Measurements from ENCODE around the gene PDZD8. TPM values are rescaled to one million over a fixed set of nuclear protein-coding genes. Genes with fewer than 3 reads are reported as not detected.

Gene PDZD8
- total and polyA plus RNA-seq, 9 donors: 8.0 to 49.6 (median 35.6) TPM

- DNase-seq: no peak
- TF ChIP-seq, protein P1, sequence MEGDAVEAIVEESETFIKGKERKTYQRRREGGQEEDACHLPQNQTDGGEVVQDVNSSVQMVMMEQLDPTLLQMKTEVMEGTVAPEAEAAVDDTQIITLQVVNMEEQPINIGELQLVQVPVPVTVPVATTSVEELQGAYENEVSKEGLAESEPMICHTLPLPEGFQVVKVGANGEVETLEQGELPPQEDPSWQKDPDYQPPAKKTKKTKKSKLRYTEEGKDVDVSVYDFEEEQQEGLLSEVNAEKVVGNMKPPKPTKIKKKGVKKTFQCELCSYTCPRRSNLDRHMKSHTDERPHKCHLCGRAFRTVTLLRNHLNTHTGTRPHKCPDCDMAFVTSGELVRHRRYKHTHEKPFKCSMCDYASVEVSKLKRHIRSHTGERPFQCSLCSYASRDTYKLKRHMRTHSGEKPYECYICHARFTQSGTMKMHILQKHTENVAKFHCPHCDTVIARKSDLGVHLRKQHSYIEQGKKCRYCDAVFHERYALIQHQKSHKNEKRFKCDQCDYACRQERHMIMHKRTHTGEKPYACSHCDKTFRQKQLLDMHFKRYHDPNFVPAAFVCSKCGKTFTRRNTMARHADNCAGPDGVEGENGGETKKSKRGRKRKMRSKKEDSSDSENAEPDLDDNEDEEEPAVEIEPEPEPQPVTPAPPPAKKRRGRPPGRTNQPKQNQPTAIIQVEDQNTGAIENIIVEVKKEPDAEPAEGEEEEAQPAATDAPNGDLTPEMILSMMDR (IDR thresholded peaks at IDR 0.05): no peak
- TF ChIP-seq EP300 (IDR thresholded peaks at IDR 0.05) (no peak), POLR2A (IDR thresholded peaks at IDR 0.05) (no peak)
- Histone ChIP-seq H3K27ac (no peak overlapping the region), H3K27me3 (no peaks in the 10 kb centered on the region), H3K4me1 (ENCODE audit: insufficient read depth) (peaks cover 2% of the 10 kb centered on the region), H3K36me3 (no peaks in the 10 kb centered on the region), H3K4me3 (no peak overlapping the region), H3K9me3 (no peaks in the 10 kb centered on the region)
- WGBS, 3 donors: 89 to 95% (median 95%) methylated on average over 3 of the region's 3 CpGs
- intact Hi-C loops (cut with DNase I): no loop called here
These were observed 103.8 kb downstream of the PDZD8 start for GRCh38 chr10:117271427-117271826.

GRCh38 chr10:117268907-117269306, 106.3 kb downstream of the PDZD8 start:
- TF ChIP-seq, protein P1 (IDR thresholded peaks at IDR 0.05): no peak
- no peak for TF ChIP-seq POLR2A (IDR thresholded peaks at IDR 0.05)
- no peak for TF ChIP-seq EP300 (IDR thresholded peaks at IDR 0.05)
- H3K27me3 ChIP-seq: no peaks in the 10 kb centered on the region
- DNase-seq: no peak
- H3K9me3 ChIP-seq: no peaks in the 10 kb centered on the region
- 94 to 96% (median 95%) methylated on average over 2 of the region's 2 CpGs for WGBS, 3 donors
- intact Hi-C loops (cut with DNase I): no loop called here
- H3K27ac ChIP-seq: no peak overlapping the region
- no peak overlapping the region for H3K4me3 ChIP-seq
- H3K36me3 ChIP-seq: no peaks in the 10 kb centered on the region
- peaks cover 2% of the 10 kb centered on the region for H3K4me1 ChIP-seq (ENCODE audit: insufficient read depth)

DNA sequence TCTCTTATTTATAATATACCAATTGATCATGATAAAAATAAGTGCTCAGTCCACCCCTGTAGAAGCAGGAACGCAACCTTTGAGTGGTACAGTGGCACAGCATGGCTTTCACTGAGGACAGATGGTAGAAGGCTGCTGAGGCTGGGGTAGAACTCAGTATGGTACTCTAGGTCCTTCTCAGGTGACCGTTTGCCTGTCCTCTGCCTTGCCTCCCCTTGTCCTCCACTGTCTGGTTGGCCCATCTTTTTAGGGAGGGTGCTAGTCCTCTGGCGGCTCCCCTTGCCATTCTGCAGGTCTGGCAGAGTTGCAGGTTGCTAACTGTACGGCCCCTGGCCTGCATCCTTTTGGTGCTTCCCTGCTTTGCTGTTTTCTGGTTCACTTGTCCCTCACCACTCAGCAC, 107.0 kb downstream of the PDZD8 start:
- intact Hi-C loops (cut with DNase I): no loop called here
- H3K4me3 ChIP-seq: no peak overlapping the region
- DNase-seq: no peak
- no peaks in the 10 kb centered on the region for H3K36me3 ChIP-seq
- peaks cover 2% of the 10 kb centered on the region for H3K4me1 ChIP-seq (ENCODE audit: insufficient read depth)
- WGBS, 3 donors: 88 to 95% (median 89%) methylated on average over 4 of the region's 4 CpGs
- H3K27me3 ChIP-seq: no peaks in the 10 kb centered on the region
- no peak for TF ChIP-seq EP300 (IDR thresholded peaks at IDR 0.05)
- no peak for TF ChIP-seq POLR2A (IDR thresholded peaks at IDR 0.05)
- TF ChIP-seq, protein P1 (IDR thresholded peaks at IDR 0.05): no peak
- no peak overlapping the region for H3K27ac ChIP-seq
- H3K9me3 ChIP-seq: no peaks in the 10 kb centered on the region

DNA sequence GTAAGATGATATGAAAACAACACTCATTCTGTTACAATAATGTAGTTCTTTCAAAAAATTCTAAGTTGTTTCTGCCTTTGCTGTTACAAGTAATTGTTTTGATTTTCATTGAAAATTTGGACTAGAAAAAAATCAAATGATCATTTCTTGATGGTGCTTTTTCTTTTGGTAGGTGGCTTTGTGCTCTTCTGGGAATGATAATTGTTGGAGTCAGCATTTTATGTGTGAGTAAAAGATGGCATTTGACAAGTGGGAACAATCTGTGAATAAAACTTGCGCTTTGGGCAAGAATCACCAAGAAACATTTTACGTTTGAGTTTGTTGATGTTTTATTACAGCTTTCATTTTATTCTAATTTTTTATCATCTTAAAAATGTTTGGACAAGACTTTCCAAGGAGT, 108.4 kb downstream of the PDZD8 start:
- intact Hi-C loops (cut with DNase I): no loop called here
- Histone ChIP-seq H3K27ac (no peak overlapping the region), H3K9me3 (no peaks in the 10 kb centered on the region), H3K4me3 (no peak overlapping the region), H3K27me3 (no peaks in the 10 kb centered on the region), H3K4me1 (ENCODE audit: insufficient read depth) (peaks cover 6% of the 10 kb centered on the region), H3K36me3 (no peaks in the 10 kb centered on the region)
- DNase-seq: no peak
- WGBS, 3 donors: 67 to 68% (median 68%) methylated on average over 2 of the region's 2 CpGs
- TF ChIP-seq EP300 (IDR thresholded peaks at IDR 0.05) (no peak), POLR2A (IDR thresholded peaks at IDR 0.05) (no peak)
- TF ChIP-seq, protein P1 (IDR thresholded peaks at IDR 0.05): no peak
